Limb (tissue), 2 donors: ENCODE measurements around the gene PANK3.
"Not testable (repeated sequence)": the region's sequence is repeated elsewhere in the genome, so short reads cannot be mapped to it uniquely, and the experiment has no call there.

Experiments used
- DNase-seq, 2 donors: peaks; one replicate each; pipeline ENCODE4 v3.0.0-alpha.2; 2016; ENCODE audit errors: extremely low spot score in 2 of 2

The PANK3 gene

DNA sequence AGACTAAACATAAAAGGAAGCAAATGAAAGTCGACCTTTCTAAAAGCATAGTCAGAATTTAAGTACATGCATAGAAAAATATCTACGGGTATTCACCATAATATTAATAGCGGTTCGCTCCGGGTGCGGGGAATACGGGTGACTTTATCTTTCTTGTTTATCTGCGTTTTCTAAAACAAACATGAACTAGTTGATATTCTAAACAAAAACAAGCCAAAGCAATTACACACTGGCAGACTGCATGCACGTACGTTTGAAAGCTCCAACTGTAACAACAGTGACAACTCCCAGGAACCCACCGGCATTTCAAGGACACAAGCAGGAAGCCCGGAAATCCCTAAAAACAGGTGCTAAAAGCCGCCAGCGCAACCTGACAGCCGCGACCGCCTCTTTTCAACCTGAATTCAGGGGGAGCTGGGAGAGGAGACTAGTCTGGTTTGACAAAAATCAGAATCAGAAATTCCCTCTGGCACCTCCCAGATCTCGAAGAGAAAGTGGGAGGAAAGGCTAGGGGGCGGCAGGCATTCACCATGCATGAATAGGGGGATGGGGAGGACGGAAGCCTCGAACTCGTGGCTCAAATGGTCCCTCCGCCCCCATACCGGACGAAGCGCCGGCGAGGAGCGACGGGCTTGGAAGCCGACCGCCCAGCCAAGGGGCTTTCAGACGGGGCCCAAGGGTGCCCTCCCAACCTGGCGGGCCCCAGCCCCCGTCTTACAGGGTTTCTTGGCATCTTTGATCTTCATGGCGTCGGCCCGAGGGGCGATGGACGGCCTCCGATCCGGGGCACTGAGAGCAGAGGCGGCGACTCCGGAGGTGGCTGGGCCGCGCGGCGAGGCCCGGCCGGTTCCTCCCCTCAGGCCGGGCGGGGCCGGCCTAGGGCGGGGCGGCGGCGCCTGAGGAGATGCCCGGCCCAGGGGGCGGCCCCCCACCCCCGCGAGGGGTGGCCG lies at the start of gene PANK3:
TSS of gene PANK3 (minus strand) at position 831 of the 950 bp plus-strand sequence. CDS start at position 746, 85 bp downstream.
- DNase-seq, result peak in 1 of 2 donors; percentile 69

DNA sequence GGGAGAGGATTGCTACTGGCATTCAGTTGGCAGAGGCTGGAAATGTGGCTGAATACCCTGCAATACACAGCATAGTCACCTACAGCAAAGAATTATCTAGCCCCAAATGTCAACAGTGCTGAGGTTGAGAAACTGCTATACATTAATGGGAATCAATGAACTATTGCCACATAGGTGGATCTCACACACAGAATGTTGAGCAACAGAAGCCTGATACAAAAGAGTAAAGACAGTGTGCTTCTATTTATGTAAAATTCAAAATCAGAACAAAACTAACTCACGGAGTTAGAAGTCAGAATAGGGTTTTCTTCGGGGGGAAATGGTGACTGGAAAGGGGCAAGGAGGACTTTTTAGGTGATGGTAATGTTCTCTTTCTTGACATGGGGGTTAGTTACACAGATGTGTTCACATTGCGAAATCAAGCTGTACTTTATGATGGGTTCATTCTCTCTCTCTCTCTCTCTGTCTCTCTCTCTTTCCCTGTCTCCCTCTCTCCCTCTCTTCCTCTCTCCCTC lies 45.7 kb upstream of the PANK3 start:
- no peak for DNase-seq

DNA sequence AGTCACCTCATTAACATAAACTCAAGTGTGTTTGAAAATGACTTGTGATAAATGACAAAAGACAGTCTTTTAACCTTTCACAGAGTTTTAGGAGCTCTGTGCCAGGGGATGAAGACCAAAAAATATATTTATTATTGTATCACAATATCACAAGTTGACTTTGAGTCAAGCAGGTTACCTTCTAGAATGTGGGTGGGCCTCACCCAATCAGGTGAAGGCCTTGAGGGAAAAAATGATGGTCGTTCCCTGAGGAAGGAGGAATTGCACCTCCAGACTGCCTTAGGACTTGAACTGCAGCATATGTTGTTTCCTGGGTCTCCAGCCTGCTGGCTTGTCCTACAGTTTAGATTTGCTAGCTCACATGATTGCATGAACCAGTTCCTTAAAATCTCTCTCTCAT lies 41.6 kb upstream of the PANK3 start:
- DNase-seq, result no peak

DNA sequence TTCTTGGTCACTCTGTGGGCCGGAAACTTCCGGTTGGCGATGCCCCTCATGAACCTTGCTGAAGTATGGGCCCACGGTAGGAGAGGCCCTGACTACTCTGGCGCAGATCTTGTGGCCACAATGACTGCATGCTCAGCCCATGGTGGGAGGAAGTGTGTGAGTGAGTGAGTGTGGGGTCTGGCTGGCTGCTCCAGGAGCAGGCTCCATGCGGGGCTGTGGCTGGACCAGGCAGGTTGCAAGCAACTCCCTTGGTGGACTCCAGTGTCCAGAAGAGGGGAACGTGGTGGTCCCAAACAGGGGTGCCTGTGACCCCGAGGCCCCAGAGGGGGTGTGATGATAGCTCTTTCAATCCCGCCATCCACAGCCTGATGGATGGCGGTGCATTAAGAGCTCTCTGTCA lies 35.5 kb upstream of the PANK3 start:
- no peak for DNase-seq

DNA sequence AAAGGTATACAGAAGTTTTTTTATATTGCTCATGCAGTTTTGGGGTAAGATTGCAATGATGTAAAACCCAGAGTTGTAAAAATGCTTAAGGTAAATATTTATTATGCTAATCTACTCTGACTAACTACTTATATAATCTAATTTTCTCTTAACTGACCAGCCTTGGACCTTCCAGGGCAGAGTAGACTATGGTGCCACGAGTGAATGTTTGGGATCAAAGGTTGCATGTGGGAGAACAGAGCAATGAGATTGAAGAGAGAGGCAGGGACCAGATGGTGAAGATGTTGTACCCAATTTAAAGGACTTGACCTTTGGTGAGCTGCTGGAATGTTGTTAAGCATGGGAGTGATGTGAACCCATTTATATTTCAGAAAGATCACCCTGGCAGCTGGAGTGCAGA lies 34.8 kb upstream of the PANK3 start:
- no peak for DNase-seq

DNA sequence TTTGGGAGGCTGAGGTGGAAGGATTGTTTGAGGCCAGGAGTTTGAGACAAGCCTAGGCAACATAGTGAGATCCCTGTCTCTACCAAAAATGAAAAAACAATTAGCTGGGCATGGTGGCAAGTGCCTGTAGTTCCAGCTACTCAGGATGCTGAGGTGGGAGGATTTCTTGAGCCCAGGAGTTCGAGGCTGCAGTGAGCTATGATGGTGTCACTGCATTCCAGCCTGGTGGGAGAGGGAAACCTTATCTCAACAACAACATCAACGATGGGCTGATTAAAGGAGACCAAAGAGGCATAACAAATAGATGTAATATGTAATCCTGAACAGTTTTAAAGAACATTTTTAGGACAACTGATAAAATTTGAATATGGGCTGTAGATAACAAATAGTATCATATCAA lies 34.2 kb upstream of the PANK3 start:
- no peak for DNase-seq

DNA sequence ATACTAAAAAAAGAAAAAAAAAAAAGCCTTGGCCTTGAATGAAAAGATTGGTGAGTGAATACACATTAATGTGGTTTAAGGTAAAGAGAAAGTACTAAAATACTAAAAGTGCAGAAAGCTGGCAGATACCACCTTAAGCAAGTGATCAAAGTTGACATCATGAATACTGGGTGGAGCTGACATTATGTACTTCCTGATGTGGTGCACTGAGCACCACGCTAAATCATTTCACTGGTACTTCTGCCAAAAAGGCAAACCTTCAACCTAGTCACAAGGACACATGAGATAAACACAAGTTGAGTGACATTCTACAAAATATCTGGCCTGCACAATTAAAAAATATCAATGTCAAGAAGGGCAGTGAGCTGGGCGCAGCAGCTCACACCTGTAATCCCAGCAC lies 33.8 kb upstream of the PANK3 start:
- no peak for DNase-seq

DNA sequence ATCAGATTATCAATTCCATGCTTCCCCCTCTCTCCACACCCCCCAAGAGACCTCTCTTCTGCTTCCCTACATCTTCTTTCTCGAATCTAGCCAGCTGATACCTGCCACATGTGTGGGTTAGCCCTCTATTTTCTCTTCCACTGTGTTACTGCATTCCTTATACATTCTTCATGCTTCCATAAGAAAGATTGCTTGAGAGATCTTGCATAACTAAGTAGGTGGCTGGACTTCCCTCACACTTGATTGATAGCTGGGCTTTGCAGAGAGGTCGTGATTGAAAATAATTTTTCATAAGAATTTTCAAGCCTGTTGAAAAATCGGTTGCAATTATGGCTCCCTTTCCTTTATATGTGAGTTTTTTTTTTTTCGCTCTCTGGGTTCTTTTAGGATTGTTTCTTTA lies 33.0 kb upstream of the PANK3 start:
- DNase-seq, result no peak

DNA sequence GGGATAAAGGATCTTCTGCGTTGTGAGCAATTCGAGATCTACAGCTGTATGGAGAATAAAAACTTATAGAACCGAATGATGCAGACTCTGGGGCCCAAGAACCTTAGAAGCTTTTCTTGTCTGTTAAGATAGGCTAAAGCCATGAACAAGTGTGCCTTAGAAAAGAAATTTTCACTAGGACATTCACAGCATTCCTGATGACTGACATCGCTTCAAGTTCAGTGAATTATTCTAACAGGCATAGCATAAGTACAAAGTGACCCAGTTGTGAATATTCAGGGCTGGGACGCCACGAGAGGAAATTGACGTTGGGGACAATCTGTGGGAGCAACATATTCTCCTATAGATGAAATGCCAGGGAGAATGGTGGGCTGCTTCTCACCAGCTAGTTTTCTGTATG lies 32.0 kb upstream of the PANK3 start:
- DNase-seq, result no peak

DNA sequence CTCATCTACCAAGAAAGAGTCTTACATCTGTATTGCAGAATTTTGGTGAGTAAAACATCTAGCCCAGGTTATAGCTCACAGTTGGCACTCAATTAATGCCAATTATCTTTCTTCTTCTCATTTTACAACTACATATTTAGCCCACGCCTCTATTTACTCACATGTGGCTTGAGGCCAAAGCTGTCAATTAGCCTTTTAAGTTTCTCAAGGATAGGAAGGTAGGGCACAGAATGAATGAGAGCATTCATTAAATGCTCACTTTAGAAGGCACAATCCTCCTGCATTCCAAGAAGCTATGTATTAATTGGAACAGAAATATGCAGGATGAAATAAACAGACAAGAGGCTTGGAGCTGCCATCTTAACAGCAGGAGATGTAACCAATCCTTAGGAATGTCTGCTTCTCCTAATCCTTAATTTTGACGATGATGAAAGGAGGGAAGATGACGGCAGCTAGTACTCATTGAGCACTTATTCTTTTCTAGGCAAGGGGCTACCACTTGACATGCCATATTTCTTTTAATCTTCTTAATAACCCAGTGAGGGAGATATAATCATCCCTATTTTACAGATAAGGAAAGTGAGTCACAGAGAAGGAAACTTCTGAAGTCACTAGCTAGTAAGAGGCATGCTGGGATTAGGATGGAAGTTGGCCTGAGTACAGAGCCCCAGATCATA lies 30.8 kb upstream of the PANK3 start:
- no peak for DNase-seq

DNA sequence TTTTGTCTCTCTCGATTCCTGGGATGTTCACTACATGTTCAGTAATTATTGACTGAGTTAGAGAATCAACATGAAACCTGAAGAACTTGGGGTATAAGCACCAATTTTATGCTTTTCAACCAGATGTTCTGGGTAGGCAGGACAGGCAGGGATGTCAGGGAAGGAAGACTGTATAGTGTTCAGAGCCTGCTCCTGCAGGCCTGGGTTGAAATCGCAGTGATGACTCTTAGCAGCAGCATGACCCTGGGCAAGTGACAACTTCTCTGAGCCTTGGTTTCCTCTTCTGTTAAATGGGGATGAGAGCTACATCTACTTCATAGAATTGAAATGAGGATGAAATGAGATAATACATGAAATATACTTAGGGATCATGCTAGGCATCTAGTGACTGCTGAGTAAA lies 29.7 kb upstream of the PANK3 start:
- DNase-seq, result no peak

DNA sequence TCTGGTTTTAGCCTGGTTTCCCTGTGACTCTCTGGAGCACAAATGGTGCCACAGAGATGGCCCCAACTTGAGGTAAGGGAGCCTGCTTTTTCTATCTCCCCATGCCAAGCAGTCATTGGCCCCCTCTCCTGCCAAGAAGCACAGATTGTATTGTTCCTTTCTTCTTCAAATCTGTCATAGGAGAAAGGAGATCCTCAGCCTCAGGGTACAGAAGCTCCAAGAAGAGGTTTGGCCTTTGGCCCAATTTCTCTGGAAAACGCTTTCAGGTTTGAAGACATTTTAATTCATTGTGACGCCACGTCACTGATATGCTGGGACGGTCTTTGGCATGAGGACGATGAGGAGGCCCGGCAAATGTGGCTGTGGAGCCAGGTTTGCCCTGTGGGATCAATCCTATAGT lies 29.2 kb upstream of the PANK3 start:
- DNase-seq, result no peak

DNA sequence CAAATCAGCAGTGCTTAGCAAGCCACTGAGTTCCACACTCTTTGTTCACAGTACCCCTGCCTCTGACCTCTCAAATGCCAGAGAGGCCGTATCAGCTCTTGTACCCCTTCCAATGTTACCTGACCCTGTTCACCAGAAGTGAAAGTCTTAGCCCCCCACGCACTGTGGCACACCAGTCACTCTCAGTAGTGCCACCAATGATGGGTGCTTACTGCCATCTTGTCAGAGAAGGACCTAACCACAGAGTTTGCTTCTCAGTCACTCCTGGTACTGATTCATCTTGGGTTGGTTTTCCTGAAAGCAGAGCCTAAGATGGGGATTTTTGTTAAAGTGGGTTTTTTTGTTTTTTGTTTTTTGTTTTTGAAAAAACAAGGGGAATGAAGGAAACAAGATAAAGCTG lies 28.8 kb upstream of the PANK3 start:
- no peak for DNase-seq

DNA sequence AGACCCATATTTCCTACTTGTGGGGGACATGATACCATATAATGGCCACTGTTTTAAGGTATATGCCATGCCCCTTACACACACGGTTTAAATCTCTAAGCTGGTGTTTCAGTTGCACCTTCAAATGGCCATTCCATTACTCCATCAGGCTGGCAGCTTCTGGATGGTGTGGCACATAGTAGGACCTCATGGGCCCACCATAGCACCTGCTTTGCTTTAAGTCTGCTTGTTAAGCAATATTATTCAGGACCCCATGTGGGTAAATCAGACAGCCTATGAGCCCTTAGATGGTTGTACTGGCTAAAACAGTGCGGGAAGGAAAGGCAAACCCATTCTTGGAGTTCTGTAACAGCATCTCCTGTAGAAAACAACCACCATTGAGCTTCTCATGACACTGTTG lies 27.4 kb upstream of the PANK3 start:
- DNase-seq, result no peak

DNA sequence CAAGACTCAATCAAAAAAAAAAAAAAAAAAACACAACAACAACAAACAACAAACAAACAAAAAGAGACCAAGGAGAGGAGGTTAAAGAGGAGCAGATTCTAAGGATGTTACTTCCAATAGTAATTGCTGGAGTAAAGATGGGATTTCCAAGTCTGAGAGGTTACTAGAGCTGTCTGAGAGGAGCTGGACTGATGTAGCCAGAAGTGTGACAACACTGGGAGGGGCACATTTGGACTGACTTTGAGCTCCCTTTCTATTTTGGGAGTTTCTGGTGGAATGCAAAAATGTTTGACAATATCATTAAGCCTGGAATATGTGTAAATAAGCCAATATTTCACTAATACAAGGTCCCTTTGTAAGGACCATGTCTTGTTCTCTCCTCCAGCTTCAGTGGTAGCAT lies 25.3 kb upstream of the PANK3 start:
- no peak for DNase-seq

DNA sequence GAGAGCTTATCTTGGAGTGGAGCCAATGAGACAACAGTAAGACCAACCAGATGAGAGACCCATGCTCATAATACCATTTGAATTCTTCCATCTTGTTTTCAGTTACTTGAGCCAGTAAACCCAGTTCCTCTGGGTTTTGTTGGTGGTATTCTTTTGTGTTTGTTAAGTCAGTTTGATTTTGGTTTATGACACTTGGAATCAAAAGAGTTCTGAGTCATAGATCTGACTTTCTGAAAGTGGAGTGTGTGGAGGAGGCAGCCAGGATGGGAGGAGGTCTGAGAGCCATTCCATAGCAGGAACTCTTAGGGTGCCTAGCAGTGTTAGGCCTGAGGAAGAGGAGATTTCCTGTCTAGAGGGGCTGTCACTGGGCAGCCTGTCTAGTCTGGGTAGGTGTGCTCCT lies 24.6 kb upstream of the PANK3 start:
- DNase-seq, result no peak

DNA sequence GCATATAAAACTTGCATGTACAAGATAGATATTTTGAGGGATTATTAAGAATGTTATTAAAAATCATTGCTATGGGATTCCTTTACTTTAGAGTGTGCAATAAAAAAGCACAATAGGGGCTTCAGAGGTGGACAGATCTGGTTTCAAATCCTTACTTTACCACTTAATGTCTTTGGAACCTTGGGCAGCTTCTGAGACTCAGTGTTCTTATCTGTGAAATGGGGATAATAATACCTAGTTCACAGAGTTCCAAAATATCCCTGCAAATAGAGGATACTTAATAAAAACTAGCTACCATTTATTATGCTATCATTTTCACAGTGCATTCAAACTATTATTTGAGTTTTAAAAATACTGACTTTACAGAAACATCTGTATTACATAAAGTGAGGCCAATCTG lies 23.3 kb upstream of the PANK3 start:
- DNase-seq, result no peak

DNA sequence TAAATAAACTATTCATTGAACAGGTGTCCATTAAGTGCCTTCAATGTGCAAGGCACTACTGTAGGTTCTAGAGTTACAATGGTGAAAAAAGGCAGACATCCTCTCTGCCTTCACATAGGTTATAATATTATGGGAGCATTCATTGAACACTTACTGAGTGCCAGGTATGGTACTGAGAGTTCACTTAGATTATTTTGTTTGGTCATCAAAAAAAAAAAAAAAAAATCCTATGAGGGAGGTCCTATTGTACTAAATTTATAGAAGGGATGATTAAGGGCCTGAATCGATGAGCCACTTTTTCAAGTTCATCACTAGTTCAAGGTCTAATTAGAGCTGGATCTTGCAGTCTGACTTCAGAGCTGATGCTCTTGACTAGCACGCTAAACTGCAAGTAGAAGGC lies 22.8 kb upstream of the PANK3 start:
- no peak for DNase-seq

DNA sequence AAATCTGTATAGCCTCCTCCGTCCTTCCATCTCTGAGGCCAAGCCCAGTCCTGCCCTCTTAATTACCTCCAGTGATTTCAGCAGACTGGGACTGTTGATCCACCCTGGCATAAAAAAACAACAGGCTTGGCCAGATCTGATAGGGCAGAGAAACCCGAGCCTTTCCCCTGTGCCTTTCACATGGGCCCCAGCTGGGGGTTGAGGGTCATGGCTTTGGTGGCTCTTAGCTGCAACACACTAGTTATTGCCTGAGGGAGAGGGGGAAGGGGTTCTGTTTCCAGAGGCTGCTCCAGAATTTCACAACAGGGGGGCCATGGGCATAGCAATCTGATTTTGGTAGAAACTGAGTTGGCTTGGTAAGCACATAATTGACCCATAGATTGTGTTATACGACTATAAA lies 21.2 kb upstream of the PANK3 start:
- no peak for DNase-seq

DNA sequence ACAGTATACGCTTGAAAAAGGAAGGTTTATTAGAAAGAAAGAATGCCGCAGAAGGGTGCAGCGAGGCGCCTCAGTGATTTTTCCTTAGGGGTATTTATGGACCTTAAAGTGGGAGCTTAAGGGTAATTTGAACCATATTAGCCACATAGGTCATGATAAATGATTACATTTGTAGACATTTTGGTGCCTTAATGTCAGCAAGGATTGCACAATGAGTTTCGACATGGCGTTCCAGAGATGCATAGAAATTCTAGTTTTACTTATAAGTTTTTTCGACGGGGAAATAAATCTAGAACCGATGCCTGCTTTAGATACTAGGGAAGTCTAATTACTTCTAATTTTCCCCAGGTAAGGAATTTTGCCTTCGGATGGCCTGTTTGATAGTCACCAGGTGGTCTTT lies 20.7 kb upstream of the PANK3 start:
- no peak for DNase-seq

DNA sequence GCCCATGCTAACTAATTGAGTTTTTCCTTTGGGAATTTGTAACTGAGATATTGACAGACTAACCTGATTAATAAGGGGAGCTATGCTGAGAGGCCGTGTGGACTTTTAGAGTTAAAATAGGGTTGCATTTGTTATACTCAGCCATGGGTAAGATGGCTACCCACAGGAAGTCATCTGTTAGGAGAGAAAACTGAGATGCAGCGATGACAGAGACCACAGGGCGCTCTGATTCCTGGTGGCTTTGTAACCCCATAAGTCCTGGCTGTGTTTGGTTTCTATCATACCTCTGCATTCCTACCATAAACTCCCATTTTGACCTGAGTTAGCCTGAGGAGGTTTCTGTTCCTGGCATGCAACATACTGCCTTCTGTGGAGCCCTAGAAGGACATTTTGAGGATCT lies 19.5 kb upstream of the PANK3 start:
- DNase-seq, result no peak

DNA sequence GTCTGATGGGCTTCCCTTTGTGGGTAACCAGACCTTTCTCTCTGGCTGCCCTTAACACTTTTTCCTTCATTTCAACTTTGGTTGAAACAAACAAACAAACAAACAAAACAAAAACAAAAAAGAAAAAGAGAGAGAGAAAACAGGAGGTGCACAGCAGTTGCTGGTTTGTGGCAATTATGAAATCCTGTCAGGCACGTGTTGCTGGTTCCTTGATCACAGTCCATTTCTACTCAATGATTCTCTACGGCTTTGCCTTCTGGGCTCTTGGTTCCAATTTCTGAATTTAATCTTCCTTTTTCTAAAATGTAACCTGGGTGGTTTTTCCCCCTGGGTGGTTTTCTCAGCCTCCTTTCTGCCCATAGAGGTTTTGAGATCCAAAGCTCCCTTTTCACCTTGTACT lies 17.8 kb upstream of the PANK3 start:
- DNase-seq, result no peak

DNA sequence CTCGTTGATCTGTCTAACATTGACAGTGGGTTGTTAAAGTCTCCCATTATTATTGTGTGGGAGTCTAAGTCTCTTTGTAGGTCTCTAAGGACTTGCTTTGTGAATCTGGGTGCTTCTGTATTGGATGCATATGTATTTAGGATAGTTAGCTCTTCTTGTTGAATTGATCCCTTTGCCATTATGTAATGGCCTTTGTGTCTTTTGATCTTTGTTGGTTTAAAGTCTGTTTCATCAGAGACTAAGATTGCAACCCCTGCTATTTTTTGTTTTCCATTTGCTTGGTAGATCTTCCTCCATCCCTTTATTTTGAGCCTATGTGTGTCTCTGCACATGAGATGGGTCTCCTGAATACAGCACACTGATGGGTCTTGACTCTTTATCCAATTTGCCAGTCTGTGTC lies 17.0 kb upstream of the PANK3 start:
- DNase-seq, result not testable (repeated sequence)
